COR-L47 (cell line): ENCODE results near the gene UNC119B.

Source experiments
- DNase-seq: peaks from one replicate; lab custom pipeline; 2025; lab: John Stamatoyannopoulos, UW

Gene UNC119B

DNA sequence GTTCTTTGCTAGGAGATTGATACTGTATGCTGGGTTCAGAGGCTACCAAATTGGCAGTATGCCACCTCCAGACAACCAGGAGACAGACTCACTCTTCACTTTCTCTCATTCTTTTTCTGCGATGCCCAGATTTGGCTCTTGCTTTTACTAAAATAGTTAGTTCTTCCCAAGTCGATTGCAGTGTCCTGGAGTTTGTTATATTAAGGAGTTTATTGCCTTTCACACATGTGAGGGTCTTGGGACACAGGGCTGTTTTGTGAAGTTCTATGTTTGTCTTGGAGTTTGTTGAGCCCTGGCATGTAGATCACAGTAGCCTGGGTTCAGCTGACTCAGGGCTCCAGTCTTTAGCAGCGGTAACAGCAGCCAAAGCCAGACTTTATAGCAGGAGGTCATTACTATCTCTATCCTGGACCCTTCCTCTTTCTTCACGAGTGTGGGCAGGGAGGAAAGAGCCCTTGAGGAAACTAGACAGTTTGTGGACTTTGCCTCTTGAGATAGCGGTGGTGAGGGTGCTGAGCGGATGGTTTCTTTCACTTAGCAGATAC lies 21.7 kb upstream of the UNC119B start:
- DNase-seq: no peak

DNA sequence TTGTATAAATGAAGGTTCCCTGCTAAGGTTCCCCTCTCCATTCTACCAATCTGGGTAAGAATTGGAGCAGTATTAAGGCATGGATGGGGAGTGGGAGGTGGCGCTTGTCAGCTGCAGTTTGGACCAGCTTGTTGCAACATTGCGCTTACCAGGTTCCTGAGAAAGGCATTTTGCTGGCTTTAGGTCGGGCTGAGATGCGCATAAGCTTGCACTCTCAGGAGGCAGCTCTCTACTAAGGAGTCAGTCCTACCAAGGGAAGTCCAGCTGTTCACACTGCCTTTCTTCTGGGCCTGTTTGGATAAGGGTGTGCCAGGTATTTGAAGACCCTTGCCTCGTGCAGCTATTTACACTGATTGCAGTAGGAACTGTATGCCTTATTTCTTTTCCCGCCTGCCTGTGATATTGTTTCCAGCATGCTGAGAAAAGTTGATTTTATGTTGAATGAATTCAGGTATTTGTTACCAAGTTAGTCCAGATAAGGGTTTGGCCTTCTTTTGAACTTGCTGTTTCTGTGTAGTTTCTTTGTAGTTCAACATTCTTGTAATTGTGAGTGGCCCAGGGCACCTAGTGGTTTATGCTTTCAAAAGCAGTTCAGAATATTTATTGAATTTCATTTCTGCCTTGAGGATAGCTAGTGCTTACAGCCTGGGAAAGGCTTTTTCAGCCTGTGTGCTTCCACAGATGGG lies 20.7 kb upstream of the UNC119B start:
- no peak for DNase-seq

DNA sequence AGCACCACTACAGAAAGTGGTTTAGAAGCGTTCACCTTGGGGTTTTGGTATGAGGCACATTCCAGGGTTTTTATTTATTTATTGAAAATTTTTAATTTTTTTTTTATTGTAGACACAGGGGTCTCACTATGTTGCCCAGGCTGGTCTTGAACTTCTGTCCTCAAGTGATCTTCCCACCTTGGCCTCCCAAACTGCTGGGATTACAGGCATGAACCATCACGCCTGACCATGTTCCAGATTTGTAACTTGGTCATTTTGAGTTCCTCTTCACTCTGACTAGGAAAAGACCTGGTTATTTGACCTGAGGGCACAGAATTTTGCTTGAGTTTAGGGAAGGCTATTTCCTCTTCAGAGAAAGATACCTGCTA lies 20.2 kb upstream of the UNC119B start:
- no peak for DNase-seq

DNA sequence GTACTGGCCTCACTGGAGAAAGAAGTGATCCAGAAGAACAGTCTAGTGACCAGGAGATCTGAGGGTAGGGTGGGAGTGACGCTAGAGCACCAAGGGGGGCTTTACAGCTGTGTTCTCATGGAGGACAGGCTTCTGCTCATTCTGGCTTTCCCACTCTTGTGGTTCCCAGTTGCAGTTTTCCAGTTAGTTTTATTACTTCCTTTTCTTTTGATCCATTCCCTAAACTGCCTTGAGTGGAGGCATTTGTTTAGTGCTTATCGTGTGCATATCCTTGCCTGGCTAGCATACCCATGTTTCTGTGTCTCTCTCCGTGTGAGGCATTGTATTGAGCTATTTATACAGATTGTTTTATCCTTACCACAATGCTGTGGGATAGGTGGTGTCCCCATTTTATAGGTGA lies 19.3 kb upstream of the UNC119B start:
- no peak for DNase-seq

DNA sequence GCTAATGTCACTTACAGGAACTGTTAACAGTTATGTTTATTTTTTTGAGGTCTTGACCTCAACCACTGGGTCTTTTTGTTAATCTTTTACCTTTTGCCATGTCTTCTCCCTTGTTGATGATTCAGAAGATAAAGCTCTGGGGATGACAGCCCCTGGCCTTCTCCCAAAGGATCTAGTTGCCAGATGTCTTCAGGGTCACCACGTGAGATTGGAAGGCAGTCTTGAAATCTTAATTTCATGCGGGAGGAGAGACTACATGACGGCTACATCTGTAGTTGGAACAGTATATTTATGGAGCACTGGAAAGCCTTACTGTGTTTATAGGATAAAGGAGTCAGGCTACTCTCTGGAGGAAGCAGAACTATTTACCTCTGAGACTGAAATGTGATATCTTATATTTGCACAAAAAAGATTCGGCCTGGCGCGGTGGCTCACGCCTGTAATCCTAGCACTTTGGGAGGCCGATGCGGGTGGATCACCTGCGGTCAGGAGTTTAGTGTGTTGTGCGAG lies 17.7 kb upstream of the UNC119B start:
- no peak for DNase-seq

DNA sequence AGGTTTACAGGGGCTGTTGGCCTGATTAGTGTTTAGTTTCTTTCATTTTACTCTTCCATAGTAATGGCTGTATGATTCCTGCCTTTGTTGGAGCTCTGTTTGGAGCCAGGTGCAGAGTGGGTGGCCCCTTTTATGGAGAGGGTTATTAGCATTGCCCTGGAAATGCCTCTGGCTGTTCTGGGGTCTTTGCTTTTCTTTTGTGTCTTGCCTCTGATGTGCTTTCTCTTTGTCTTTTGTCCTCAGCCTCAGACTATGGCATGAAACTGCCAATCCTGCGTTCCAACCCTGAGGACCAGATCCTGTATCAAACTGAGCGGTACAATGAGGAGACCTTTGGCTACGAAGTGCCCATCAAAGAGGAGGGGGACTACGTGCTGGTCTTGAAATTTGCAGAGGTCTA lies 16.4 kb upstream of the UNC119B start:
- no peak for DNase-seq

DNA sequence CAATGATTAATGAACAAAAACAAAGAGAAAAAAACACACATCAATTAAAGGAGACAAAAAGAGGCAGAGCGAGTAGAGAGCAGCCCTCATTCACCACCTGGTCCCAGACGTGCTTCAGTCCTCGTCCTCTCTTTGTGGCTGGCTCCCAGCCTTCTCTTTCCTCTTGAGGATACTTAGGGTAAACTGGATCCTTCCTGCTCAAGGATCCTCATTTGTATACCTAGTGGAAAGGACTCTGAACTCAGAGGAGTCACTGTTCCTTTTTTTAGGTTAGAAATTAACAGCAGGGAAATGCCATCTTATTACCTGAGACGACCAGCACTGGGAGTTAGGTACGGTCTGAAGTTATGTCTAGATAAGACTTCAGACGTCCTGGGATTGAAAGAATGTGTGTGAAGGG lies 13.6 kb upstream of the UNC119B start:
- DNase-seq: no peak

DNA sequence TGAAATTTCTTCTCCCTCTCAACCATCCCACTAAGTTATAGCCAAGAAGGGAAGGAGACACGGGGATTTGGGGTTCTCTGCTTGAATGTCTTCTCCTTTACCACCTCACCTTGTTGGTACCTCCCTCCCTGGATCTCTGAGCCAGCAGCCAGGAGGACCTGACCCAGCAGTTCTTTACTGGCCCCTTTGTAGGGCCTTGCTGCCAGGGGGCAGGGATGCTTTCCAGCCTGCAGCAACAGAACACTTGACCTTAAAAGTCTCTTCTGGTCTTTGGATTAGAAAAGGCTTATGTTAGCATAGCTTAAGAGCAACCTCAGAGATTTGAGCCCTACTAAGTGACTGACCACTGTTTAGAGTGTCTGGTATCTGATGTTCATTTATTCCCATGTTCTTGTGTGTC lies 12.9 kb upstream of the UNC119B start:
- DNase-seq: no peak

DNA sequence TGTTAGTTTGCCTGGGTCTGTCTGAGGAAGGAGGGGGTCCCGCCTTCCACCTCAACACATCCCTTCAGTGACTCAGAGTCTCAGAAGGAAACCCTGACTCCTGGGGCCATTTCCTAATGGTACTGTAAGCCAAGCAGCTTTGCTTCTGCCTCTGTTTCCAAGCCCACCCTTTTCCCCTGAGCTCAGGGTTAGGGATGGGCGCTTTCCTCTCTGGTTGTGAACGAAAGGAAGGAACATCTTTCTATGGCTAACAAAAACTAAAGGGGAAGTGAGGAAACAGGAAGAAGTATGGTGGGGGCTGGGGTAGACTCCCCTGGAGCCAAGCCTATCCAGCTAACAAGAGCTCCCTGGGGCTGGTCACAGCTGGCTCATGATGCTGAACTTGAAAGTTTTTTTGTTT lies 11.6 kb upstream of the UNC119B start:
- no peak for DNase-seq

DNA sequence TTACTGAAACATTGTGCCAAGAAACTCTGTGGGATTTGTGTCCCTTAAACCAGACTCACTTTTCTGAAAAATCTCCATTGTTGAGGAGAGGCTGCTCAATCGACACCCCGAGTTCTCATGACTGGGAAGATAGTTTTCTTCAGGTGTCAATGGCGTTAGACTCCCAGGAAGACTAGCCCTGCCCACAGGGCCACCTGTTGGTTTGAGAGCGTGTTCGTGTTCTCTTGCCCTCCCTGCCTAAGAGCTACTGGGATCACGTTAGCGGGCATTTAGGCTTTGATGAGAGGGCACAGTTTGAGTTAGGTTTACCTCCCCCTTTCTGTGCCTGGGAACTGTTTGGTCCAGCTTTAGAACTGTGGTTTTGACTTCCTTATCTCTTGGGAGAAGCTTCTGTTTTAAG lies 10.7 kb upstream of the UNC119B start:
- DNase-seq: no peak

DNA sequence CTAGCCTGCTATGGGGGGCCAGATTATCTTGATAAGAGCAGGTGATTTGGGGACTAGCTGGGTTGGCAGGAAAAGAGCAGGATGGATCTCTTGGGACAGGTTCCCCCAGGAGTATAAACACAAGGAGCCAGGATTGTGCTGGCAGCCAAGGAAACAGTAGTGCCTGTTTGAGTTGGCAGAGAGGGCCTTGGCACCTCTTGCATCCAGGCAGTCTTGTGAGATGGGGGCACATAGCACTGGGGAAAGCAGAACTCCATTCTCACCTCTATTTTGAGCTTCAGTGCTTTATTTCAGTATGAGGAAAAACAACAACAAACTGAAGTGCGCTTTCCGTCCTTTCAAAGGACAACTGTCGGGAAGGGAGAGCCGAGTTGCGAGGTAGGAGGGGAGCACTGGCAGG lies 9.4 kb upstream of the UNC119B start:
- no peak for DNase-seq

DNA sequence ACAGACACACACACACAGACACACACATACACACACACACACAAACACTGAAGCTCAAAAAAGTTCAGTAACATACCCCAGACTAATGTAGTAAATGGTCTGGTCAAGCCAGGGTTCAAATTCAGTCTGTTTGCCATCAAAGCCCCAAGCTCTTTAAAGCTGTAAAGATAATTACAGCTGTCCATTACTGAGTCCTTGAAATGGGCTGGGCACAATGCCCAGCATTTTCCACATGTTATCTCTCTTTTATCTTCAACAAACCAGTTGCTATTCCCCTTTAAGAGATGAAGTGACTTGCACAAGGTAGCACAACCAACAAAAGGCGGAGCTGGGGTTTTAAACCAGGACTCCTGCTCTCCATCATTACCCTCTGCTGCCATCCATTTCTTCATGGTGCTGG lies 7.6 kb upstream of the UNC119B start:
- no peak for DNase-seq

DNA sequence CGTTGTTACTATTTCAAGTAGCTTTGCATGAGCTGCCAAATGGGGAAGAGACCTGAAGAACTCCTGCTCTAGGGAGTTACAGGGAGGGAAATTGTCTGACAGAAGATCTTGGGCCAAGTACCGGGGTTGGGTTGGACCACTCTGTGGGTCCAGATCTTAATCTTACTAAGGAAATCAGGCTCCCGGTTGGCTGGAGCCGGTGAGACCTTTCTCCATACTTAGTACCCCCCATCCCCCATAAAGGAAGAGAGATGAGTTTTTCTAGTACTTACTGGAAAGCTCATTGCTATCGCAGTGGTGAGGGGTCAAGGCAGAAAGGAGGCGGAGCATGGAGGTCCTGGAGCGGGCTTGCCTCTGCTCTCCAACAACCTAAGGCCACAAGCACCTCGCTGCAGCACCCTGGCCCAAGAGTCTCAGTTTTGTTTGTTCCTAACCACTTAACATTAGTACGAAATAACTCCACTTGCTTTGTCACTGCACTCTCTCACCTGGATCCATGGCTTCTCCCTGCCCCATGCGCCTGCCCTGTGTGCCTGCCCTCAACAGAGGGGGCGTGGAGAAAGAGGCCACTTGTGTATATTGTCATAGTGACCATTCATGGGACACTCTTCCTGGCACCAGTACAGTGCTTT lies 6.8 kb upstream of the UNC119B start:
- no peak for DNase-seq

DNA sequence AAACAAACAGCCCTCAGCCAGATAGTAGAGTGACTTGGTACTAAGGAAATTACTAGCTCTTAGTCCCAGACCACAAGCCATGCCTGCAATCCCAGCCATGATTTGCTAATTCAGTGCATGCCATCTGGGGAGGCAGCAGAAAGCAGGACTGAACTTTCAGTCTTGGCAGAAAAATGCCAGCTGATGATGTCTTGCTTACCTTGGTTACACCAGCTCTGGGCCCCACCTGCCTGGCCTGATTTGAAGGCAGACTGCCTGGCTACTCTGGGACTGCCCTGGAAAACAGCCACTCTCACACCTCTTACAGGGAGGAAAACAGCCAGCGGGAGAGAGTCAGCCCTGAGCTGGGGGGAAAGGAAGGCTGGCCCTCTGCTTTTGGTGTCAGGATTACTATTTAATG lies 4.6 kb upstream of the UNC119B start:
- DNase-seq: no peak

DNA sequence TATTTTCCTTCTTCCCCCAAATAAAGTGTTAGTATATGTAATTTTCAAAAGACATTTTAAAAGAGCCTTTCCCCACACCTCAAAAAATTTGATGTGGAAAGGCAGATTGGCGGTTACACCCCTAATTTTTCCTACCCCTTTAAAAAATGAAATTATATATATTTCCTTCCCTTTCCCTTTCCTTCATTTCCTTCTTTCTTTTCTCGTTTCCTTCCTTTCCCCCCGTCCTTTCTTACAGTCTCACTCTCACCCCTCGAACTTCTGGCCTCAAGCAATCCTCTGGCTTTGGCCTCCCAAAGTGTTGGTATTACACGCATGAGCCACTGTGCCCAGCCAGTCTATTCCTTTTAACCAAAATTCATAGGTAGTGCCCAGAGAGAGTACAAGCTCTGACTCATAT lies 4.2 kb upstream of the UNC119B start:
- no peak for DNase-seq

DNA sequence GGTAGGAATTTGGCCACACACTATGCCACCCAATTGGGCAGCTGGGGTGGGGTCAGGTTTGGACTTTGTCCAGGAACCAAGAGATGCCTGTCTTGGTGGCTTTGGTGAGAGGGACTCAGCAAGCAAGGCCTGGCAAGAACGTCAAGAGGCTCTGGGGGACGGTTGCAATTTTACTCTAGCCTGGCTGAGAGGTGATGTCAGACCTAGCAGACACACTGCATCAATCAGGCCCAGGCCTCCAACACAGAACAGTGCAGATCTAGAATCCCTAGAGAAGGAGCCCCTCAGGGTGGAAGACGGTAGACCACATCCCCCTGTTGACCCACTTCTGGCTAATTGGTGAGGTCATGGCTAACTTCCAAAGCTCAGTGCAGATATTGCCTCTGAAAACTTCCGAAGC lies 1.6 kb upstream of the UNC119B start:
- no peak for DNase-seq

DNA sequence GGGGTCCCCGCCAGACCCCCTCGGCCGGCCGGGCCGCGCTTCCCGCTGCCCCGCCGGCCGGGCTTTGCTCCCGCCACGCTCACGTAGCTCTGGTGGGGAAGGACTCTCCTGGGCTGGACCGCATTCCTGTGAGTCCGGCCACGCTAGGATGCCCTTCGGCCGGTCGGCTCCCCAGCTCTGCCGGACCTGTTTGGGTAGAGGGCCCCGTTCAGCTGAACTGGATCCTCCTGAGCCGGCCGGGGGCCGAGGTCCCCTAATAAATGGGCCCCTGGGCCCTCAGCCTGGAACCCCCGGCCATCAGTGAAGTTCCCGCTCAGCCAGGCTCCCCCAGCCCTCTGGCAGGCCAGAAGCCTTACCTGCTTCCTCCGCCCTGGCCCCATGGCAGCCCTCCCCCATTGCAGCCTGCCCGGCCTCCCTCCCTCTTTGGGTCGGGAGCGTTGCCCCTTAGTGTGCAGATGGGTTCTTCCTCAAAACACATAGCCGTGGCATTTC lies 593 bp downstream of the UNC119B start:
- no peak for DNase-seq

DNA sequence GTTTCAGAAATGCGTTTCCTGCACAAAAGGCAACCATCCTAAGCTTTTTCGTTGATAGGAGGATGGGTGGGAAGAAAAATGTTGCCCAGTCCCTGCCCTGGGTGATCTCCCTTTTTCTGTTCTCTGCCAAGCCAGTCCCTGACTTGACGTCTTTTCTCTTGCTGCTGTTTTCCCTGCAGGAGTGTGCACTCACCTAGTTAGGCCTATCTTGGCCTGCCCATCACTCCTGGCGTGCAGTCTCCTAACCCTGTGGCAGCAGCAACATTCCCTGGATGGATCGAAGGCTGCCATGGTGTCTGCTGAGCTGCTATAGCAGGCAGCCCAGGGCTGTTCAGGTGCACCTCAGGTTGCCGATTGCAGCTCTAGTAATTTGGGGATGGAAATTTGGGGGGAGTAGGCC lies 1.2 kb downstream of the UNC119B start:
- no peak for DNase-seq

DNA sequence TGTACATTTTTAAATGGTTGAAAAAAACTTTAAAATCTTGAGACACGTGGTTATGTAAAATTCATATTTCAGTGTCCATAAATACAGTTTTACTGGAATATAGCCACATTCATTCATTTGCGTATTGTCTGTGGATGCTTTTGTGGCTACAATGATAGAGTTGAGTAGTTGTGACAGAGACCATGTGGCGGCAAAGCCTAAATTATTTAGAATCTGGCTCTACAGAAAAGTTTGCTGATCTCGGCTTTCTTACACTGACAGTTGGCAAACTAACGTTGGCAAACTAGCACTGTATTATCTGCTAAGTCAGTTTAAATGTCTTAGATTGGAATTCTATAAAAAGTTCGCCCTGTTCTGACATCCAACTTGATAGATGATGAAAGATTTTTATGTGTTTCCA lies 2.4 kb downstream of the UNC119B start:
- no peak for DNase-seq

DNA sequence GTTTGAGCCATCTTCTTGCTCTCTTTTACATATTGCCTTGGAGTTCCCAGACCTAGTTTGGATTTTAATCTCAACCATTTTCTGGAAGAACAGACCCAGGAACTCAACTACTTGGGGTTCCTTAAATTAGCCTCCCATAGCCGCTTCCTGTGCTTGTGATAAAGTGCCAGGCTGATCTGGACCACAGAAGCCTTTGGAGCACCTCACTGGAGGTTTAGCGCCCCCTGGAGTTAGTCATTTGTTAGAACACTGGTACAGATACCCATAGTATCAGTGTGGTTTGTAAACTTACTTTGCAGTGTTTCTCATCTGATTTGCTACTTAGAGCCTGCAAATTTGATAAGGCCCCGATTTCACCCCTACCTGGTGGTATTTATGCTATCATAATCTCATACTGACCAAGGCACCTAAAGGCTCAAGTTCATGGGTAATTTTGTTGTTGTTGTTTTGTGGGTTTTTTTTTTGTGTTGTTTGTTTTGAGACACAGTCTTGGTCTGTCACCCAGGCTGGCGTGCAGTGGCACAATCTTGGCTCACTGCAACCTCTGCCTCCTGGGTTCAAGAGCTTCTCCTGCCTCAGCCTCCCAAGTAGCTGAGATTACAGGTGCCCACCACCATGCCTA lies 3.7 kb downstream of the UNC119B start:
- DNase-seq: peak; percentile 76

DNA sequence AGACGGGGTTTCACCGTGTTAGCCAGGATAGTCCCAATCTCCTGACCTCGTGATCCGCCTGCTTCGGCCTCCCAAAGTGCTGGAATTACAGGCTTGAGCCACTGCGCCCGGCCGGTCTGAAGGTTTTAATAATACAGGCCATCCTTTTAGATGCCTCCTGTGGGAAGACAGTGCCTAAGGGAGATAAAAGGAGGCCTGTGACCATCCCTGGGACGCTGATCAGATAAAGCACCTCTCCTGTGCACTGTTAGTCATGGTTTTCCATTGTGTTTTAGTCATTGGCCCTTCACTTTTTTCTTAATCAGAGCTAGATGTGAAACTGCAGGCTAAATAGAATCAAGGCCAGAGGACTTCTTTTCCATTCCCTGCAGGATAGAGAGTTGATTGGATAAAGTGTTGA lies 7.8 kb downstream of the UNC119B start:
- DNase-seq: no peak

DNA sequence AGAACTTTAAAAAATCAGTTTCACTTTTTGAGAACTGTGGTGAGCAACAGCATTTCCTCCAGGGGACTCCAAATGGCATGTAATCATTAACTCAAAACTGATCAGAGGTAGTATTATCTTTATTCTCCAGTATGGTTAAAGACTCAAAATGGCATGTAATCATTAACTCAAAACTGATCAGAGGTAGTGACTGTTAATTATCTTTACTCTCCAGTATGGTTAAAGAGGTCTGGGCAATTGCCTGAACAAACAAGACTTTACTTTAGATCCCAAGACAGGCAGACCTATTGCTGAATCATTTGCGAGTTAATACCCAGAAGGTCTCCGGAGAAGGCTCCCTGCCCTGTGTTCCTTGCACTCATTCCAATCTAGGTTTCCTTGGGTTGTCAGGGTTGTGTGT lies 8.8 kb downstream of the UNC119B start:
- DNase-seq: no peak
